AG04449 (cell line): Measurements from ENCODE around the gene ARHGDIA.

Source experiments
- CTCF ChIA-PET: fragments of 350-600 bp; formaldehyde crosslinking; extraction: SDS; loops from one replicate; lab custom pipeline; 2021; ENCODE audit warnings: antibody characterized with exemption; lab: Yijun Ruan, JAX
- POLR2A ChIA-PET: fragments of 400-600, 350-600 bp; formaldehyde crosslinking; extraction: SDS; loops from one replicate; lab custom pipeline; 2020; ENCODE audit warnings: antibody characterized with exemption, inconsistent platforms; lab: Yijun Ruan, JAX
- DNase-seq: peaks from one replicate; pipeline ENCODE4 v3.0.0-alpha.2; 2010; ENCODE audit warnings: low read depth, low spot score
- H3K4me3 ChIP-seq: 2 replicates; pipeline ENCODE4 v1.5.1; 2011; ENCODE audit warnings: low read depth, mild to moderate bottlenecking, control low read depth, low read length
- TF ChIP-seq, protein P1 (sequence below): IDR thresholded peaks from one replicate; pipeline ENCODE4 v1.5.1; 2011; ENCODE audit warnings: mild to moderate bottlenecking, moderate library complexity, low read length, control low read depth, inconsistent platforms; ENCODE audit not compliant: insufficient read depth; ENCODE audit errors: missing control alignments

Gene ARHGDIA

DNA sequence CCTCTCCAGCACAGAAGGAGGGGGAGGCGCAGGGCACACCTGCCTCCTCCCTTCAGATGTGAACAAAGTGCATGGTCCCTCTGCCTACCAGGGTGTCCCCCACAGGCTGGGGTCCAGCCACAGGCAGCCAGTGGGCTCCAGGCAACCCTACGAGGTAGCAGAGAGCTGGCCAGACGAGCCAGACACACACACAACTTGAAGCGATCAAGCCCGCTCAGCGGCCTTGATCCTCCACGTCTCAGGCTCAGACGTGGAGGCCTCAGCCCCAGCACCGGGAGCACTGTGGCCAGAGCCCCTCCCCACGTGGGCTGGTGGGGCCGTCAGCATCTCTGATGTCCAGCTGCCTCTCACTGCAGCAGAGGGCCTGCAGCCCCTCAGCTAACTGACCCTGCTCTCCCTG, 46.5 kb downstream of the ARHGDIA start:
- no peak overlapping the region for H3K4me3 ChIP-seq
- POLR2A ChIA-PET, result no interaction called here
- TF ChIP-seq, protein P1, sequence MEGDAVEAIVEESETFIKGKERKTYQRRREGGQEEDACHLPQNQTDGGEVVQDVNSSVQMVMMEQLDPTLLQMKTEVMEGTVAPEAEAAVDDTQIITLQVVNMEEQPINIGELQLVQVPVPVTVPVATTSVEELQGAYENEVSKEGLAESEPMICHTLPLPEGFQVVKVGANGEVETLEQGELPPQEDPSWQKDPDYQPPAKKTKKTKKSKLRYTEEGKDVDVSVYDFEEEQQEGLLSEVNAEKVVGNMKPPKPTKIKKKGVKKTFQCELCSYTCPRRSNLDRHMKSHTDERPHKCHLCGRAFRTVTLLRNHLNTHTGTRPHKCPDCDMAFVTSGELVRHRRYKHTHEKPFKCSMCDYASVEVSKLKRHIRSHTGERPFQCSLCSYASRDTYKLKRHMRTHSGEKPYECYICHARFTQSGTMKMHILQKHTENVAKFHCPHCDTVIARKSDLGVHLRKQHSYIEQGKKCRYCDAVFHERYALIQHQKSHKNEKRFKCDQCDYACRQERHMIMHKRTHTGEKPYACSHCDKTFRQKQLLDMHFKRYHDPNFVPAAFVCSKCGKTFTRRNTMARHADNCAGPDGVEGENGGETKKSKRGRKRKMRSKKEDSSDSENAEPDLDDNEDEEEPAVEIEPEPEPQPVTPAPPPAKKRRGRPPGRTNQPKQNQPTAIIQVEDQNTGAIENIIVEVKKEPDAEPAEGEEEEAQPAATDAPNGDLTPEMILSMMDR, result no peak
- CTCF ChIA-PET, result interaction anchor here (1.5 kb wide), 1 partner anchor 90 kb away, joined by 6 read pairs; no protein-coding TSS in a partner anchor
- no peak for DNase-seq

DNA sequence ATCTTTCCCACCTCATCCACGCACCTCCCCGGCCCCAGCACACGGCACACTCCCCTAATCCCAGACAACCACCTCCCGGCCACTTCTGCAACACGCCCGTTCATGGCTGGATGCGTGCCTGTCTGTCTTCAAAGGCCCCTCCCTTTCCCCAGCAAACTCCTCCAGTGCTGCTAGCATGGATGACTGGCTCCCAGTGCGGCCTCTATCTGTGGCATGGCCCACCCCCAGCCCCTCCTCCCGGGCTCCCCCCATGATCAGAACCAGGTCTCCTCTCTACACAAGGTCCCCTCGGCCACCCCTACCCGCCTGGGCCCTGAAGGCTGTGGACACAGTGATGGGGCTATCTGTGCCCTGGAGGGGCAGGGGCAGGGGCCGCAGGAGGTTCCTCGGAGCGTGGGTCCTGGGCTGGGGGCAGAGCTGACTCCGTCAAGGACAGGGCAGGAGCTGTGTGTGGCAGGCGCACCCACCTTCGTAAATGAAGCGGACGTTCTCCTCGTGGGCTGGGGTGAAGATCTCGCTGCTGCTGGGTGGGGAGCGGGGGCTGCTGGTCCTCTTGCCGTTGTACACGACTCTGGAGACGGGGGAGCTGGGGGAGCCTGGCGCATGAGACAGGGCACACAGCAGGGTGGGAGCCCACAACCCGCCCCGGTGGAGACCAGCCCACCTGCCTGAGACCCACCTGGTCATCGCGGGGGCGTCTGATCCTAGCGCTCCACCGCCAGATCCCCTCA, 47.2 kb downstream of the ARHGDIA start:
- TF ChIP-seq, protein P1, result no peak
- CTCF ChIA-PET, result interaction anchor here (1.5 kb wide), 1 partner anchor 89 kb away, joined by 6 read pairs; no protein-coding TSS in a partner anchor
- POLR2A ChIA-PET, result no interaction called here
- DNase-seq, result no peak
- H3K4me3 ChIP-seq, result no peak overlapping the region

GRCh38 chr17:81822996-81823819, 47.9 kb downstream of the ARHGDIA start:
- no peak overlapping the region for H3K4me3 ChIP-seq
- POLR2A ChIA-PET, result no interaction called here
- TF ChIP-seq, protein P1, result no peak
- no peak for DNase-seq
- CTCF ChIA-PET, result no interaction called here

DNA sequence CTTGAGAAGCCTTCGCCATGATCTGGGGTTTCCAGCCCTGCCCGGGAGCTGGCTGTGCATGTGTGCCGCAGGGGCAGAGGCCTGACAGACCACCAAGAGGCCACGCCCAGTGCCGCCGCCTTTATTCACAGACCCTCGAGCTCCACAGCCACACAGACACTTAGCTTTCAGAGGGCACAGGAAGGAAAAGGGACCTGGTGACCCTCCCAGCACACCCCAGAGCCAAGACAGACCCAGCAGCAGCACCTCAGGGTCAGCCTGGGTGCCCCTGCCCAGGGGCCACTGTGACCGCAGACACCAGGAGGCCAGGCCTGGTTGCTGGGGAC, 48.9 kb downstream of the ARHGDIA start:
- H3K4me3 ChIP-seq, result no peak overlapping the region
- ChIA-PET POLR2A (interaction anchor here (1.3 kb wide), 1 partner anchor 11 kb away, joined by 3 read pairs; the partner anchor contains the start of gene MCRIP1), CTCF (interaction anchor here (1.7 kb wide), 1 partner anchor 30 kb away, joined by 3 read pairs; no protein-coding TSS in a partner anchor)
- TF ChIP-seq, protein P1, result no peak
- no peak for DNase-seq

DNA sequence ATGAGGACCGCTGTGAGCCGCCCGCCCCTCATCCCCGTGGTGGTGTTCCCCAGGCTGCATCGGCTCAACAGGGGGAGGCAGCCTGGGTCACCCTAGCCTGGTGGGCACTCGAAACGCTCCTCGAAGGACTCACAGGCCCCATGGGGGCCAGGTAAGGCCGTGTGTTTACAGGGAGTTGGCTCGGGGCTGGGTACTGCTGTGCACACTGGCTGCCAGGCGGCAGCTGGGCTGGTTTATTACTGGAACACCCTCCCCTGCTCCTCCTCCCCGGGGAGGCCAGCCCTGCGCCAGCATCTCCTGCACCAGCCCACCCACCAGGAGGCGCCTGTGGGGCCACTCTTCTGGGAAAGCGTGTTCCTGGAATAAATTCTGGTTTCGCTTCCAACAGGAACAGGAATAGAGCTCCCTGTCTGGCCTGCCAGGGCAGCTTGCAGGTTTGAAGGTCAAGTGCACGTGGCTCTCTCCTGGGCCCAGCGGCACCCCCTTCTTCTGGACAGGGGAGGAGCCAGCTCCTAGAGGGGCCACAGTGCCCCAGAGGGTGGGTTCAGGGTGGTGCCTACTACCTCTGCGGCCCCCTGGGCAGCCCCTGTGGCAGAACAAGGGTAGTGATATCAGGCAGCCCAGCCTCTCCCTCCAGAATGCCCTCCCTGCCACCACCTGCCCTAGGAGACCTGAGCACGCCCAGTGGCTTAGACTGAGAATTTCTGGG, 49.4 kb downstream of the ARHGDIA start:
- ChIA-PET CTCF (interaction anchor here (1.7 kb wide), 1 partner anchor 31 kb away, joined by 3 read pairs; no protein-coding TSS in a partner anchor), POLR2A (interaction anchor here (1.3 kb wide), 1 partner anchor 11 kb away, joined by 3 read pairs; the partner anchor contains the start of gene MCRIP1)
- no peak overlapping the region for H3K4me3 ChIP-seq
- TF ChIP-seq, protein P1, result peak; percentile 64
- no peak for DNase-seq
